K562 (cell line): ENCODE measurements around the gene LAMA5. TPM values are rescaled to one million over a fixed set of nuclear protein-coding genes. Genes with fewer than 3 reads are reported as not detected.

Experiments
- ATAC-seq: fragments of 200-7000 bp; cut with Tn5 transposase; 3 replicates; pipeline ENCODE4 v1.9.1; 2020; ENCODE audit warnings: moderate library complexity
- BruUV-seq: library from RNA; stranded (reverse); fragments of 400-500 nt; replicated peaks from 2 replicates; lab custom pipeline; 2021; lab: Mats Ljungman, UMichigan
- CTCF ChIA-PET: fragments of 300-600 bp; formaldehyde crosslinking; extraction: SDS; loops from one replicate; lab custom pipeline; 2021; ENCODE audit warnings: low intra/inter-chr PET ratio; lab: Yijun Ruan, JAX
- POLR2A ChIA-PET: fragments of 300-600, 350-650 bp; sonication (Branson Sonifier 250); formaldehyde crosslinking; extraction: SDS; loops from one replicate; lab custom pipeline; 2021; ENCODE audit warnings: antibody characterized with exemption, inconsistent platforms; lab: Yijun Ruan, JAX
- DNase-seq, 4 experiments: peaks; one replicate each; pipeline versions ENCODE4 v3.0.0 to v3.0.0-alpha.2; 2011 to 2018; ENCODE audit warnings: low spot score in 3 of 4, mixed read lengths in 3 of 4; ENCODE audit errors: extremely low read depth in 1 of 4
- FAIRE-seq: peaks from 2 replicates; lab custom pipeline; 2011; peaks lifted over from hg19 to GRCh38; lab: Jason Lieb, UNC
- H2AFZ ChIP-seq: 2 replicates; pipeline ENCODE4 v1.6.0; 2011; ENCODE audit warnings: low read depth, low read length, control low read depth, inconsistent platforms
- H3K27ac ChIP-seq: fragments of 200-600 bp; 3 replicates; pipeline ENCODE4 v1.8.0; 2011; ENCODE audit warnings: low read depth, mild to moderate bottlenecking, control low read depth, inconsistent platforms, low read length, moderate library complexity, mixed read lengths; ENCODE audit errors: extremely low read depth
- H3K27me3 ChIP-seq, 2 experiments: fragments of 300-600 bp in 1 of 2; 2 replicates in 1 of 2; 3 replicates in 1 of 2; pipeline versions ENCODE4 v1.6.0 to v1.8.0; 2011; ENCODE audit warnings: inconsistent platforms in 2 of 2, low read length in 2 of 2, mild to moderate bottlenecking in 1 of 2, mixed read lengths in 1 of 2, moderate library complexity in 1 of 2; ENCODE audit not compliant: control insufficient read depth in 2 of 2, insufficient read depth in 2 of 2
- H3K36me3 ChIP-seq: fragments of 300-600 bp; 3 replicates; pipeline ENCODE4 v1.8.0; 2011; ENCODE audit warnings: mild to moderate bottlenecking, low read length, inconsistent platforms; ENCODE audit not compliant: control insufficient read depth, insufficient read depth
- H3K4me1 ChIP-seq, 2 experiments: fragments of 200-600 bp in 1 of 2; replicated peaks in 1 of 2; 2 replicates in 1 of 2; 3 replicates in 1 of 2; pipeline versions ENCODE4 v1.5.1 to v1.8.0; 2011; ENCODE audit warnings: inconsistent platforms in 2 of 2, low read length in 2 of 2, mild to moderate bottlenecking in 1 of 2, mixed read lengths in 1 of 2, moderate library complexity in 1 of 2; ENCODE audit not compliant: control insufficient read depth in 2 of 2, insufficient read depth in 2 of 2
- H3K4me2 ChIP-seq: 2 replicates; pipeline ENCODE4 v1.6.1; 2011; ENCODE audit warnings: low read length, control low read depth, inconsistent platforms, mixed read lengths; ENCODE audit not compliant: insufficient read depth
- H3K4me3 ChIP-seq: fragments of 200-600 bp; sonication (generic), shearing (Covaris generic); 2 replicates; pipeline ENCODE4 v1.5.1; 2016; ENCODE audit warnings: control low read depth, inconsistent platforms
- H3K79me2 ChIP-seq: fragments of 200-600 bp; 3 replicates; pipeline ENCODE4 v1.8.0; 2011; ENCODE audit warnings: low read length, inconsistent platforms; ENCODE audit not compliant: control insufficient read depth, insufficient read depth
- H3K9ac ChIP-seq, 2 experiments: 2 replicates each; pipeline versions ENCODE4 v1.6.0 to v1.6.1; 2011; ENCODE audit warnings: low read depth in 2 of 2, low read length in 2 of 2, control low read depth in 1 of 2, inconsistent platforms in 1 of 2, mild to moderate bottlenecking in 1 of 2, mixed read lengths in 1 of 2; ENCODE audit not compliant: insufficient read depth in 1 of 2
- H3K9me1 ChIP-seq: one replicate; pipeline ENCODE4 v1.6.0; 2011; ENCODE audit warnings: inconsistent platforms, mild to moderate bottlenecking, low read length, moderate library complexity; ENCODE audit not compliant: control insufficient read depth, insufficient read depth
- H3K9me3 ChIP-seq: replicated peaks from 2 replicates; pipeline ENCODE4 v1.5.1; 2011; ENCODE audit warnings: low read depth, low read length, inconsistent platforms; ENCODE audit not compliant: control insufficient read depth, insufficient read depth
- H4K20me1 ChIP-seq: replicated peaks from 2 replicates; pipeline ENCODE4 v1.6.1; 2011; ENCODE audit warnings: low read length, inconsistent platforms, mixed read lengths; ENCODE audit not compliant: control insufficient read depth, insufficient read depth
- GTF2F1 ChIP-seq: IDR thresholded peaks from 2 replicates; pipeline ENCODE4 v1.6.1; 2011; ENCODE audit warnings: low read depth, low read length, improper control_type of control experiment
- JUN ChIP-seq, 2 experiments: sonication (generic) in 1 of 2; formaldehyde crosslinking in 1 of 2; IDR thresholded peaks; 2 replicates each; pipeline versions ENCODE4 v1.6.1 to v1.8.0; 2012 to 2022; ENCODE audit warnings: borderline replicate concordance in 2 of 2, mild to moderate bottlenecking in 2 of 2, improper control_type of control experiment in 1 of 2, low read depth in 1 of 2, low read length in 1 of 2, missing genetic modification reagents in 1 of 2
- MAZ ChIP-seq, 2 experiments: fragments of 450-650 bp in 1 of 2; sonication (generic) in 1 of 2; formaldehyde crosslinking; IDR thresholded peaks in 1 of 2; conservative IDR thresholded peaks in 1 of 2; 2 replicates each; pipeline versions ENCODE4 v1.4.0 to v1.5.0; 2020; ENCODE audit warnings: mild to moderate bottlenecking in 1 of 2, missing genetic modification reagents in 1 of 2
- PCBP1 ChIP-seq: fragments of 200-400 bp; formaldehyde crosslinking; IDR thresholded peaks from 2 replicates; pipeline ENCODE4 v1.6.1; 2018; ENCODE audit warnings: mild to moderate bottlenecking, low read depth, low read length; ENCODE audit not compliant: poor library complexity, severe bottlenecking
- PHB2 ChIP-seq: fragments of 450-650 bp; IDR thresholded peaks from 2 replicates; pipeline ENCODE4 v1.6.1; 2017; ENCODE audit warnings: low read depth
- POLR2G ChIP-seq: fragments of 200-400 bp; formaldehyde crosslinking; IDR thresholded peaks from 2 replicates; pipeline ENCODE4 v1.6.1; 2017; ENCODE audit warnings: low read depth, mild to moderate bottlenecking, antibody characterized with exemption, low read length, moderate library complexity
- WGBS: fragments of 100-300 bp; shearing (Covaris generic); methylation state at CpG from one replicate; pipeline ENCODE4 v1.1.6; 2016; ENCODE audit warnings: low coverage, mixed read lengths; ENCODE audit not compliant: insufficient coverage; ENCODE audit errors: missing lambda C conversion rate; 5-methylcytosine and 5-hydroxymethylcytosine counted together
- in situ Hi-C: fragments of 300-500 bp; cut with MboI; formaldehyde crosslinking; loops from 4 replicates; pipeline ENCODE4 v1.15.0; 2018; ENCODE audit warnings: inconsistent platforms, mixed read lengths
- intact Hi-C: fragments of 100-400 bp; cut with micrococcal nuclease; formaldehyde crosslinking; loops from 2 replicates; pipeline ENCODE4 v1.14.2; 2022
- polyA plus RNA-seq, 8 experiments: library from polyadenylated mRNA; depleted of rRNA in 4 of 8; stranded (reverse) in 5 of 8; unstranded in 3 of 8; fragments of >200 nt; fragmentation: Nextera tagmentation in 2 of 8; fragmentation: Illumina TruSeq in 1 of 8; extraction: Ambion mirVana in 2 of 8; extraction: Trizol in 1 of 8; gene quantifications; 2 replicates each; pipeline versions ENCODE4 v1.2.1 to v1.2.3, GENCODE V29; 2011 to 2014; ENCODE audit warnings: inconsistent platforms in 1 of 8, missing spikeins in 1 of 8
- total RNA-seq, 7 experiments: library from RNA; depleted of rRNA in 6 of 7; stranded (reverse); fragments of >200 nt in 6 of 7; fragmentation: Illumina TruSeq in 2 of 7; extraction: Trizol in 2 of 7; gene quantifications; 2 replicates each; pipeline versions ENCODE4 v1.2.1 to v1.2.3, GENCODE V29; 2011 to 2021; ENCODE audit warnings: low replicate concordance in 1 of 7

The LAMA5 gene
- total and polyA plus RNA-seq, 9 of the 15 experiments (the other 6 are each of a cell fraction or from before 2014, with no cell fraction given): 0.31 to 101 (median 7.8) TPM

DNA sequence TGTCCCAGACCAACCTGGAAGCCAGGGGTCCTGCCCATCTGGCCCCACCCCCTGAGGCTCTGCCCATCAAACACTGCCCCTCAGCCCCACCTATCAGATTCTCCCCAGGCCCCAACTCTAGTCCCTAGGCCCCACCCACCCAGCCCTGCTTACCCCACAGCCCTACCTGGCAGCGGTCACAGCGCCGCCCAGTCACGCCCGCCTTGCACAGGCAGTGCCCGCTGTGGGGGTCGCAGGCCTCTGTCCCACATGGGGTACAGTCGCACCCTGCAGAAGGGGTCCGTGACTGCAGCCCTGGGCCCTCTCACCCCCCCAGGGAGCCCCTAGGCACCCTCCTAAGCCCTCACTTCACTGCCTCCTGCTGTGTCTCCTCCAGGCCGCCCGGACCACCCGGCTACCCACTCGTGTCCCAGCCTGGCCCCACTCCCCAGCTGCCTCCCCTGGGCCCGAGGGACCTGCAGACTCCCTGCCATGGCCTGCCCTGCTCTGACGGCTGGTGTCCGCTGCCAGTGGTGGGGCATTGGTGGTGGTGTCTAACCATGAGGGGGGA is 44.5 kb downstream of the LAMA5 start:
- Histone ChIP-seq H3K9me1 (peaks cover 3% of the 10 kb centered on the region), H3K79me2 (no peaks in the 10 kb centered on the region), H3K36me3 (peaks cover 84% of the 10 kb centered on the region; the same call in 2 of the 3 replicates), H3K9ac (no peak overlapping the region; a peak in 1 of 4 replicates), H3K27ac (no peak overlapping the region), H3K4me2 (no peak overlapping the region), H3K4me3 (no peak overlapping the region), H3K9me3 (no peaks in the 10 kb centered on the region), H3K27me3 (no peaks in the 10 kb centered on the region), H2AFZ (no peak overlapping the region), H3K4me1 (peaks cover 2 to 43% of the 10 kb centered on the region in 2 experiments; a peak in 2 of 5 replicates), H4K20me1 (no peaks in the 10 kb centered on the region)
- in situ Hi-C loops: no loop called here
- ChIA-PET POLR2A (no interaction called here), CTCF (no interaction called here)
- ATAC-seq: no peak
- no TSS peak for BruUV-seq
- no peak for DNase-seq
- TF ChIP-seq POLR2G (peak; percentile 17; the same call in 1 of the 2 replicates), PHB2 (no peak), GTF2F1 (no peak)
- no peak for FAIRE-seq
- intact Hi-C loops: no loop called here
- WGBS: 97% methylated on average over 6 of the region's 16 CpGs

DNA sequence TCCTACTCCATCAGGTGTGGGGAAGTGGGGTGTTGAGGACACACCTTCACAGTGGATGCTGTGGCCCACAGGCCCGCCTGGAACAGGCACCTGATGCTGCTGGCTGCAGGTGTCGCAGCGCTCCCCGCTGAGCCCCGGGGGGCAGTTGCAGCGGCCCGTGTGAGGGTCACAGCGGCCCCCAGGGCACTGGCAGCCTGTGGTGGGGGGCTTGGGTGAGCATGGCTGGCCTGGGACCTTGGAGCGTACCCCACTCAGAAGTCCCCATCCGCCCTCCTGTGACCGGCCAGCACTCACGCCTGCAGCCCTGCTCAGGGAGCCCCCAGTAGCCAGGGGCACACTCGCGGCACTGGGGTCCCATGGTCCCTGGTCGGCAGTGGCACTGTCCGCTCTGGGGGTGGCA is 45.1 kb downstream of the LAMA5 start:
- in situ Hi-C loops (no loop called here), intact Hi-C loops (loop anchor here (2.0 kb wide), 1 partner anchor 37 kb away; no protein-coding TSS in a partner anchor)
- TF ChIP-seq MAZ (CRISPR knock-in tag; conservative IDR thresholded peaks at IDR 0.05 in 1 of 2, IDR thresholded peaks at IDR 0.05 in 1 of 2) (0 out of 4 replicates have a peak, but pooled peaks of 1 of the 2 experiments have one; percentile 1), PCBP1 (peak; percentile 28), POLR2G (0 out of 2 replicates have a peak, but pooled peaks have one; percentile 3), JUN (IDR thresholded peaks at IDR 0.05; ENCODE audit: borderline replicate concordance, low read depth, low read length) (no peak), JUN (CRISPR knock-in tag; IDR thresholded peaks at IDR 0.05; ENCODE audit: borderline replicate concordance) (no peak)
- ATAC-seq: no peak
- Histone ChIP-seq H3K27ac (no peak overlapping the region), H3K27me3 (no peaks in the 10 kb centered on the region), H3K9ac (no peak overlapping the region; a peak in 1 of 4 replicates), H4K20me1 (no peaks in the 10 kb centered on the region), H3K36me3 (peaks cover 84% of the 10 kb centered on the region; the same call in 2 of the 3 replicates), H3K79me2 (no peaks in the 10 kb centered on the region), H3K4me2 (no peak overlapping the region), H2AFZ (no peak overlapping the region), H3K9me1 (peaks cover 3% of the 10 kb centered on the region), H3K4me1 (peaks cover 2 to 48% of the 10 kb centered on the region in 2 experiments; a peak in 2 of 5 replicates), H3K9me3 (no peaks in the 10 kb centered on the region), H3K4me3 (no peak overlapping the region)
- DNase-seq: no peak
- POLR2A ChIA-PET: interaction anchor here (0.5 kb wide), 1 partner anchor 13 kb away, joined by 3 read pairs; no protein-coding TSS in a partner anchor
- no TSS peak for BruUV-seq
- CTCF ChIA-PET: no interaction called here
- no peak for FAIRE-seq
- 95% methylated on average over 16 of the region's 16 CpGs for WGBS
